Liver (tissue), 3 donors: ENCODE measurements around the gene CCDC187.

Experiments
- FOXA1 ChIP-seq: IDR thresholded peaks from 2 replicates; pipeline ENCODE4 v1.6.1; 2016; ENCODE audit warnings: antibody characterized with exemption
- FOXA2 ChIP-seq: IDR thresholded peaks from 2 replicates; pipeline ENCODE4 v1.6.1; 2016; ENCODE audit warnings: antibody characterized with exemption
- JUND ChIP-seq, 2 donors: IDR thresholded peaks; 2 replicates each; pipeline ENCODE4 v1.6.1; 2016; ENCODE audit warnings: antibody characterized with exemption in 2 of 2
- RAD21 ChIP-seq, 2 donors: IDR thresholded peaks; 2 replicates each; pipeline ENCODE4 v1.6.1; 2016; ENCODE audit warnings: antibody characterized with exemption in 2 of 2, mild to moderate bottlenecking in 2 of 2
- RXRA ChIP-seq, 2 donors: IDR thresholded peaks; 2 replicates each; pipeline ENCODE4 v1.6.1; 2017 to 2018; ENCODE audit warnings: antibody characterized with exemption in 2 of 2, mild to moderate bottlenecking in 1 of 2
- SP1 ChIP-seq: IDR thresholded peaks from 2 replicates; pipeline ENCODE4 v1.6.1; 2018; ENCODE audit warnings: antibody characterized with exemption, mild to moderate bottlenecking
- TAF1 ChIP-seq: conservative IDR thresholded peaks from 2 replicates; pipeline ENCODE4 v1.6.1; 2016; ENCODE audit warnings: antibody characterized with exemption, mild to moderate bottlenecking
- YY1 ChIP-seq: IDR thresholded peaks from 2 replicates; pipeline ENCODE4 v1.6.1; 2016; ENCODE audit warnings: antibody characterized with exemption, mild to moderate bottlenecking
- TF ChIP-seq, protein P1 (sequence below): fragments of 150-350 bp; IDR thresholded peaks from 2 replicates; pipeline ENCODE4 v1.5.1; 2017; ENCODE audit warnings: improper control_type of control experiment, low read depth, low read length; ENCODE audit not compliant: missing input control
- TF ChIP-seq, protein P2 (sequence below): IDR thresholded peaks from 2 replicates; pipeline ENCODE4 v1.6.1; 2016; ENCODE audit warnings: antibody characterized with exemption
- TF ChIP-seq, protein P3 (sequence below): IDR thresholded peaks from 2 replicates; pipeline ENCODE4 v1.6.1; 2016; ENCODE audit warnings: antibody characterized with exemption, mild to moderate bottlenecking
- TF ChIP-seq, protein P4 (sequence below): IDR thresholded peaks from 2 replicates; pipeline ENCODE4 v1.6.1; 2016; ENCODE audit warnings: antibody characterized with exemption
- donor health status: healthy.
- donor health status: healthy.

DNA sequence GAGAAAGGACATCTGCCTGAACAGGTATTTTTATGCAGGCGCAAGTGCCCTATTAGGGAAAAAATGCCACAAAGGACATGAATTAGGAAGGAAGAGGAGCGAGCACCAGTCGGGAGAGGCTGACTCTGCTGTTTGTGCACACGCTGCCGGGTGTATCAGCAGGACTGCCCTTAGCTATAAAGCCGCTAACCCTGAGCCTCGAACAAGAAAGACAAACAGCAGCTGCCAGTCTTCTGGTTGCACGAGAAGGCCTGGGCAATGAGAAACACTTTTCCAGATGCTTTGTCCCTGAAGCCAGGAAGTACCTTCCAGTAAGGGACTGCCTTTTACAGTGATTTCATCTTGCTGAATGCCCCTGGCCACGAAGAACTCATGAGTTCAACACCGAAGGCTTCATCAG, 70.9 kb downstream of the CCDC187 start:
- no peak for TF ChIP-seq FOXA2
- TF ChIP-seq, protein P1, sequence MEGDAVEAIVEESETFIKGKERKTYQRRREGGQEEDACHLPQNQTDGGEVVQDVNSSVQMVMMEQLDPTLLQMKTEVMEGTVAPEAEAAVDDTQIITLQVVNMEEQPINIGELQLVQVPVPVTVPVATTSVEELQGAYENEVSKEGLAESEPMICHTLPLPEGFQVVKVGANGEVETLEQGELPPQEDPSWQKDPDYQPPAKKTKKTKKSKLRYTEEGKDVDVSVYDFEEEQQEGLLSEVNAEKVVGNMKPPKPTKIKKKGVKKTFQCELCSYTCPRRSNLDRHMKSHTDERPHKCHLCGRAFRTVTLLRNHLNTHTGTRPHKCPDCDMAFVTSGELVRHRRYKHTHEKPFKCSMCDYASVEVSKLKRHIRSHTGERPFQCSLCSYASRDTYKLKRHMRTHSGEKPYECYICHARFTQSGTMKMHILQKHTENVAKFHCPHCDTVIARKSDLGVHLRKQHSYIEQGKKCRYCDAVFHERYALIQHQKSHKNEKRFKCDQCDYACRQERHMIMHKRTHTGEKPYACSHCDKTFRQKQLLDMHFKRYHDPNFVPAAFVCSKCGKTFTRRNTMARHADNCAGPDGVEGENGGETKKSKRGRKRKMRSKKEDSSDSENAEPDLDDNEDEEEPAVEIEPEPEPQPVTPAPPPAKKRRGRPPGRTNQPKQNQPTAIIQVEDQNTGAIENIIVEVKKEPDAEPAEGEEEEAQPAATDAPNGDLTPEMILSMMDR, result no peak
- TF ChIP-seq, protein P2, sequence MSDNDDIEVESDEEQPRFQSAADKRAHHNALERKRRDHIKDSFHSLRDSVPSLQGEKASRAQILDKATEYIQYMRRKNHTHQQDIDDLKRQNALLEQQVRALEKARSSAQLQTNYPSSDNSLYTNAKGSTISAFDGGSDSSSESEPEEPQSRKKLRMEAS, result no peak
- TF ChIP-seq YY1, result no peak
- TF ChIP-seq, protein P3, sequence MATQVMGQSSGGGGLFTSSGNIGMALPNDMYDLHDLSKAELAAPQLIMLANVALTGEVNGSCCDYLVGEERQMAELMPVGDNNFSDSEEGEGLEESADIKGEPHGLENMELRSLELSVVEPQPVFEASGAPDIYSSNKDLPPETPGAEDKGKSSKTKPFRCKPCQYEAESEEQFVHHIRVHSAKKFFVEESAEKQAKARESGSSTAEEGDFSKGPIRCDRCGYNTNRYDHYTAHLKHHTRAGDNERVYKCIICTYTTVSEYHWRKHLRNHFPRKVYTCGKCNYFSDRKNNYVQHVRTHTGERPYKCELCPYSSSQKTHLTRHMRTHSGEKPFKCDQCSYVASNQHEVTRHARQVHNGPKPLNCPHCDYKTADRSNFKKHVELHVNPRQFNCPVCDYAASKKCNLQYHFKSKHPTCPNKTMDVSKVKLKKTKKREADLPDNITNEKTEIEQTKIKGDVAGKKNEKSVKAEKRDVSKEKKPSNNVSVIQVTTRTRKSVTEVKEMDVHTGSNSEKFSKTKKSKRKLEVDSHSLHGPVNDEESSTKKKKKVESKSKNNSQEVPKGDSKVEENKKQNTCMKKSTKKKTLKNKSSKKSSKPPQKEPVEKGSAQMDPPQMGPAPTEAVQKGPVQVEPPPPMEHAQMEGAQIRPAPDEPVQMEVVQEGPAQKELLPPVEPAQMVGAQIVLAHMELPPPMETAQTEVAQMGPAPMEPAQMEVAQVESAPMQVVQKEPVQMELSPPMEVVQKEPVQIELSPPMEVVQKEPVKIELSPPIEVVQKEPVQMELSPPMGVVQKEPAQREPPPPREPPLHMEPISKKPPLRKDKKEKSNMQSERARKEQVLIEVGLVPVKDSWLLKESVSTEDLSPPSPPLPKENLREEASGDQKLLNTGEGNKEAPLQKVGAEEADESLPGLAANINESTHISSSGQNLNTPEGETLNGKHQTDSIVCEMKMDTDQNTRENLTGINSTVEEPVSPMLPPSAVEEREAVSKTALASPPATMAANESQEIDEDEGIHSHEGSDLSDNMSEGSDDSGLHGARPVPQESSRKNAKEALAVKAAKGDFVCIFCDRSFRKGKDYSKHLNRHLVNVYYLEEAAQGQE, result no peak
- no peak for TF ChIP-seq JUND (IDR thresholded peaks at IDR 0.05)
- TF ChIP-seq RAD21 (IDR thresholded peaks at IDR 0.05), result no peak
- no peak for TF ChIP-seq SP1
- no peak for TF ChIP-seq RXRA (IDR thresholded peaks at IDR 0.05)
- TF ChIP-seq TAF1, result no peak
- no peak for TF ChIP-seq FOXA1
- TF ChIP-seq, protein P4, sequence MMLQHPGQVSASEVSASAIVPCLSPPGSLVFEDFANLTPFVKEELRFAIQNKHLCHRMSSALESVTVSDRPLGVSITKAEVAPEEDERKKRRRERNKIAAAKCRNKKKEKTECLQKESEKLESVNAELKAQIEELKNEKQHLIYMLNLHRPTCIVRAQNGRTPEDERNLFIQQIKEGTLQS, result no peak
